ENCODE data around the gene TNFAIP8L1.

DNA sequence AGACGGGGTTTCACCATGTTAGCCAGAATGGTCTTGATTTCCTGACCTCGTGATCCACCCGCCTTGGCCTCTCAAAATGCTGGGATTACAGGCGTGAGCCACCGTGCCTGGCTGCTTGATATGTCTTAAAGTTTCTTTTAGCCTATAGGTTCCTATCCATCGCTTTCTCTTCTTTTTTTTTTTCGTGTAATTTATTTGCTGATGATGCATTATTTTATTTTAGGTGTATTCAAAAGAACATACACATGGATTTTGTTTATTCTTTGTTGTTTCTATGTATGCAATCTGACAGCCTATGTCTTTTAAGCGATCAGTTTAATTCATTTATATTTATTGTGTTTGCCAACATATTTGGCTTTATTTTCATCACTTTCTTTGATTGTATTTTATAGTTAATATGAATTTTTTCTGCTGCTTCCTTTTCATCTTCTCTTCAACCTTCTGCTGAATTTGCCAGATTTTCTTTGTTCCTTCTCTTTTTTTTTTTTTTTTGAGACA is 26.0 kb upstream of the TNFAIP8L1 start:
- TF ChIP-seq POLR2AphosphoS5 (IDR thresholded peaks at IDR 0.05) = no peak
- TF ChIP-seq POLR2A (IDR thresholded peaks at IDR 0.05) = no peak
- TF ChIP-seq, protein P1, sequence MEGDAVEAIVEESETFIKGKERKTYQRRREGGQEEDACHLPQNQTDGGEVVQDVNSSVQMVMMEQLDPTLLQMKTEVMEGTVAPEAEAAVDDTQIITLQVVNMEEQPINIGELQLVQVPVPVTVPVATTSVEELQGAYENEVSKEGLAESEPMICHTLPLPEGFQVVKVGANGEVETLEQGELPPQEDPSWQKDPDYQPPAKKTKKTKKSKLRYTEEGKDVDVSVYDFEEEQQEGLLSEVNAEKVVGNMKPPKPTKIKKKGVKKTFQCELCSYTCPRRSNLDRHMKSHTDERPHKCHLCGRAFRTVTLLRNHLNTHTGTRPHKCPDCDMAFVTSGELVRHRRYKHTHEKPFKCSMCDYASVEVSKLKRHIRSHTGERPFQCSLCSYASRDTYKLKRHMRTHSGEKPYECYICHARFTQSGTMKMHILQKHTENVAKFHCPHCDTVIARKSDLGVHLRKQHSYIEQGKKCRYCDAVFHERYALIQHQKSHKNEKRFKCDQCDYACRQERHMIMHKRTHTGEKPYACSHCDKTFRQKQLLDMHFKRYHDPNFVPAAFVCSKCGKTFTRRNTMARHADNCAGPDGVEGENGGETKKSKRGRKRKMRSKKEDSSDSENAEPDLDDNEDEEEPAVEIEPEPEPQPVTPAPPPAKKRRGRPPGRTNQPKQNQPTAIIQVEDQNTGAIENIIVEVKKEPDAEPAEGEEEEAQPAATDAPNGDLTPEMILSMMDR (IDR thresholded peaks at IDR 0.05 in 8 of 11, conservative IDR thresholded peaks at IDR 0.05 in 3 of 11) = no peak

All from spleen (tissue), 7 donors.